Liver (tissue), 9 donors: ENCODE measurements around the gene SLIT3. TPM values are rescaled to one million over a fixed set of nuclear protein-coding genes. Genes with fewer than 3 reads are reported as not detected.

Experiments
- DNase-seq: peaks from one replicate; pipeline ENCODE4 v3.0.0-alpha.2; 2017; ENCODE audit warnings: low spot score
- H3K27ac ChIP-seq, 2 donors: one replicate each; pipeline ENCODE4 v1.7.0; 2013; ENCODE audit warnings: inconsistent platforms in 2 of 2, low read length in 2 of 2, control low read depth in 1 of 2, low read depth in 1 of 2, mild to moderate bottlenecking in 1 of 2
- H3K27me3 ChIP-seq, 4 donors: one replicate each; pipeline versions ENCODE4 v1.6.1 to v1.7.0; 2013; ENCODE audit warnings: low read length in 3 of 4, inconsistent platforms in 1 of 4, mild to moderate bottlenecking in 1 of 4, moderate library complexity in 1 of 4; ENCODE audit not compliant: control insufficient read depth in 4 of 4, insufficient read depth in 4 of 4
- H3K36me3 ChIP-seq, 4 donors: one replicate each; pipeline versions ENCODE4 v1.6.1 to v1.7.0; 2013; ENCODE audit warnings: low read length in 3 of 4, mild to moderate bottlenecking in 3 of 4, low read depth in 1 of 4, moderate library complexity in 1 of 4; ENCODE audit not compliant: control insufficient read depth in 4 of 4, insufficient read depth in 3 of 4
- H3K4me1 ChIP-seq, 4 donors: one replicate each; pipeline versions ENCODE4 v1.6.1 to v1.7.0; 2013; ENCODE audit warnings: low read length in 3 of 4, mild to moderate bottlenecking in 3 of 4, moderate library complexity in 1 of 4; ENCODE audit not compliant: control insufficient read depth in 4 of 4, insufficient read depth in 4 of 4
- H3K4me3 ChIP-seq, 3 donors: one replicate each; pipeline versions ENCODE4 v1.6.1 to v1.7.0; 2013; ENCODE audit warnings: low read length in 3 of 3, control low read depth in 1 of 3, low read depth in 1 of 3, mild to moderate bottlenecking in 1 of 3
- H3K9ac ChIP-seq, 2 donors: one replicate each; pipeline ENCODE4 v1.7.0; 2013; ENCODE audit warnings: low read length in 2 of 2, mild to moderate bottlenecking in 2 of 2, moderate library complexity in 2 of 2, control low read depth in 1 of 2, low read depth in 1 of 2
- H3K9me3 ChIP-seq, 4 donors: one replicate each; pipeline versions ENCODE4 v1.6.1 to v1.7.0; 2013; ENCODE audit warnings: low read length in 3 of 4; ENCODE audit not compliant: control insufficient read depth in 4 of 4
- EGR1 ChIP-seq, 2 donors: IDR thresholded peaks; 2 replicates each; pipeline ENCODE4 v1.6.1; 2016 to 2018; ENCODE audit warnings: antibody characterized with exemption in 2 of 2, low read depth in 2 of 2
- FOXA1 ChIP-seq: IDR thresholded peaks from 2 replicates; pipeline ENCODE4 v1.6.1; 2016; ENCODE audit warnings: antibody characterized with exemption
- FOXA2 ChIP-seq: IDR thresholded peaks from 2 replicates; pipeline ENCODE4 v1.6.1; 2016; ENCODE audit warnings: antibody characterized with exemption
- GABPA ChIP-seq, 2 donors: IDR thresholded peaks in 1 of 2; conservative IDR thresholded peaks in 1 of 2; 2 replicates each; pipeline ENCODE4 v1.6.1; 2016; ENCODE audit warnings: antibody characterized with exemption in 2 of 2, mild to moderate bottlenecking in 1 of 2, moderate library complexity in 1 of 2
- HNF4A ChIP-seq, 2 donors: conservative IDR thresholded peaks; 2 replicates each; pipeline ENCODE4 v1.6.1; 2016; ENCODE audit warnings: antibody characterized with exemption in 2 of 2, mild to moderate bottlenecking in 2 of 2
- HNF4G ChIP-seq: IDR thresholded peaks from 2 replicates; pipeline ENCODE4 v1.6.1; 2016; ENCODE audit warnings: antibody characterized with exemption
- JUND ChIP-seq, 2 donors: IDR thresholded peaks; 2 replicates each; pipeline ENCODE4 v1.6.1; 2016; ENCODE audit warnings: antibody characterized with exemption in 2 of 2
- NR2F2 ChIP-seq: IDR thresholded peaks from 2 replicates; pipeline ENCODE4 v1.6.1; 2016; ENCODE audit warnings: antibody characterized with exemption
- RAD21 ChIP-seq, 2 donors: IDR thresholded peaks; 2 replicates each; pipeline ENCODE4 v1.6.1; 2016; ENCODE audit warnings: antibody characterized with exemption in 2 of 2, mild to moderate bottlenecking in 2 of 2
- SP1 ChIP-seq: IDR thresholded peaks from 2 replicates; pipeline ENCODE4 v1.6.1; 2018; ENCODE audit warnings: antibody characterized with exemption, mild to moderate bottlenecking
- TAF1 ChIP-seq: conservative IDR thresholded peaks from 2 replicates; pipeline ENCODE4 v1.6.1; 2016; ENCODE audit warnings: antibody characterized with exemption, mild to moderate bottlenecking
- YY1 ChIP-seq: IDR thresholded peaks from 2 replicates; pipeline ENCODE4 v1.6.1; 2016; ENCODE audit warnings: antibody characterized with exemption, mild to moderate bottlenecking
- WGBS: extraction: QIAGEN DNeasy Blood & Tissue Kit; methylation state at CpG from one replicate; pipeline ENCODE4 v1.1.7; 2013; 5-methylcytosine and 5-hydroxymethylcytosine counted together
- polyA plus RNA-seq, 2 donors: library from polyadenylated mRNA; stranded (reverse) in 1 of 2; unstranded in 1 of 2; fragments of 200-250 nt in 1 of 2; fragments of >200 nt in 1 of 2; fragmentation: Nextera tagmentation in 1 of 2; extraction: Ambion mirVana in 1 of 2; gene quantifications; one replicate each; pipeline versions ENCODE4 v1.2.1 to v1.2.3, GENCODE V29; 2013 to 2015
- total RNA-seq, 2 donors: library from RNA; depleted of rRNA; stranded (reverse); fragments of >200 nt; gene quantifications; one replicate each; pipeline ENCODE4 v1.2.3, GENCODE V29; 2014
- TF ChIP-seq, protein P1 (sequence below): IDR thresholded peaks from 2 replicates; pipeline ENCODE4 v1.6.1; 2016; ENCODE audit warnings: antibody characterized with exemption
- TF ChIP-seq, protein P2 (sequence below): IDR thresholded peaks from 2 replicates; pipeline ENCODE4 v1.6.1; 2016; ENCODE audit warnings: antibody characterized with exemption
- TF ChIP-seq, protein P3 (sequence below): IDR thresholded peaks from 2 replicates; pipeline ENCODE4 v1.6.1; 2016; ENCODE audit warnings: antibody characterized with exemption, mild to moderate bottlenecking
- TF ChIP-seq, protein P4 (sequence below): fragments of 150-350 bp; IDR thresholded peaks from 2 replicates; pipeline ENCODE4 v1.5.1; 2017; ENCODE audit warnings: improper control_type of control experiment, low read depth, low read length; ENCODE audit not compliant: missing input control
- donor health status: healthy.
- donor health status: healthy.
- donor health status: healthy.
- donor health status: healthy.
- donor health status: healthy.

The SLIT3 gene
- total and polyA plus RNA-seq, 4 donors, result 0.61 to 1.3 (median 0.91) TPM

DNA sequence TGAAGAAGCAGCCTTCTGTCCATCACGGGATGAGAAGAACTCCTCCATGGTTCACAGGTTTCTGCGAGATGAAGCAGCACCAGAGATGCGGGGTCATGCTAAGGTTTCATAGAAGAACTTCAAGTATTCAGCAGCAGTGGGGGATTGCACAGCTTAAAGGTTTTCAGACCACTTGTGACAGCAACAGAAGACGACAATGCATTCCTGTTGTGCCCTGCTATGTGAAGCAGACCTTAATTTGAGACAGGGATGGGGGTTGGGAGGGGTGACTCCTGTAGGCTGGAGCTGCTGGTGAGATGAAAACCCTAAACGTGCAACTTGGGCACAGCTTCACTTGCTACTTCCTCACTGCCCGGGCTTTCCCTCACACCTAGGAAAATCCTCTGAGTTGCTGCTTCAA, 256.0 kb downstream of the SLIT3 start:
- DNase-seq, result no peak
- Histone ChIP-seq H3K27me3 (peaks cover 0 to 7% (median 0%) of the 10 kb centered on the region in 4 donors), H3K36me3 (no peaks in the 10 kb centered on the region), H3K27ac (no peak overlapping the region), H3K9me3 (peaks cover 0 to 8% (median 2%) of the 10 kb centered on the region in 4 donors), H3K4me3 (no peak overlapping the region), H3K4me1 (no peaks in the 10 kb centered on the region), H3K9ac (no peak overlapping the region)
- TF ChIP-seq FOXA1 (no peak), HNF4G (no peak), YY1 (no peak), TAF1 (no peak), FOXA2 (no peak)
- TF ChIP-seq, protein P1, sequence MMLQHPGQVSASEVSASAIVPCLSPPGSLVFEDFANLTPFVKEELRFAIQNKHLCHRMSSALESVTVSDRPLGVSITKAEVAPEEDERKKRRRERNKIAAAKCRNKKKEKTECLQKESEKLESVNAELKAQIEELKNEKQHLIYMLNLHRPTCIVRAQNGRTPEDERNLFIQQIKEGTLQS, result no peak
- WGBS, result 64% methylated on average over 6 of the region's 6 CpGs

DNA sequence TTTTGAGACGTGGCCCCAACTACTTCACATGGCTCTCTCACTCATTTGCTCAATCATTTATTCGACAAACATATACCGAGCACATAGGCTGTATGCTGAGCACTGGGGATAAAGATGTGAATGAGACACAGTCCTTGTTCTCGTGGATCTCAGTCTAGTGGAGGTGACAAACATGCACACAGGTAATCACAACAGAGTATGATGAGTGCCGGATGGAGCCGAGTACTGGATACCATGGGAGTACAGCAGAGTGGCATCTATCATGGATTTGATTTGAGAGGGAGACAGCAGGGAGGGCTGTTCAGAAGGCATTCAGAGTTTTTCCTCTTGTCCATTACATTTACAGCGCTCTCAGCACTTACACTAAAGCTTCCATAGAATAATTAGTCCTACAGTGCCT, 259.8 kb downstream of the SLIT3 start:
- peaks cover 0 to 6% (median 0%) of the 10 kb centered on the region in 4 donors for H3K27me3 ChIP-seq
- no peak overlapping the region for H3K9ac ChIP-seq
- WGBS, result 82% methylated on average over 7 of the region's 7 CpGs
- H3K36me3 ChIP-seq, result no peaks in the 10 kb centered on the region
- peaks cover 0 to 8% (median 2%) of the 10 kb centered on the region in 4 donors for H3K9me3 ChIP-seq
- DNase-seq, result no peak
- no peaks in the 10 kb centered on the region for H3K4me1 ChIP-seq
- H3K27ac ChIP-seq, result no peak overlapping the region
- H3K4me3 ChIP-seq, result no peak overlapping the region
- TF ChIP-seq, protein P2, sequence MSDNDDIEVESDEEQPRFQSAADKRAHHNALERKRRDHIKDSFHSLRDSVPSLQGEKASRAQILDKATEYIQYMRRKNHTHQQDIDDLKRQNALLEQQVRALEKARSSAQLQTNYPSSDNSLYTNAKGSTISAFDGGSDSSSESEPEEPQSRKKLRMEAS, result no peak
- no peak for TF ChIP-seq RAD21 (IDR thresholded peaks at IDR 0.05)
- TF ChIP-seq, protein P3, sequence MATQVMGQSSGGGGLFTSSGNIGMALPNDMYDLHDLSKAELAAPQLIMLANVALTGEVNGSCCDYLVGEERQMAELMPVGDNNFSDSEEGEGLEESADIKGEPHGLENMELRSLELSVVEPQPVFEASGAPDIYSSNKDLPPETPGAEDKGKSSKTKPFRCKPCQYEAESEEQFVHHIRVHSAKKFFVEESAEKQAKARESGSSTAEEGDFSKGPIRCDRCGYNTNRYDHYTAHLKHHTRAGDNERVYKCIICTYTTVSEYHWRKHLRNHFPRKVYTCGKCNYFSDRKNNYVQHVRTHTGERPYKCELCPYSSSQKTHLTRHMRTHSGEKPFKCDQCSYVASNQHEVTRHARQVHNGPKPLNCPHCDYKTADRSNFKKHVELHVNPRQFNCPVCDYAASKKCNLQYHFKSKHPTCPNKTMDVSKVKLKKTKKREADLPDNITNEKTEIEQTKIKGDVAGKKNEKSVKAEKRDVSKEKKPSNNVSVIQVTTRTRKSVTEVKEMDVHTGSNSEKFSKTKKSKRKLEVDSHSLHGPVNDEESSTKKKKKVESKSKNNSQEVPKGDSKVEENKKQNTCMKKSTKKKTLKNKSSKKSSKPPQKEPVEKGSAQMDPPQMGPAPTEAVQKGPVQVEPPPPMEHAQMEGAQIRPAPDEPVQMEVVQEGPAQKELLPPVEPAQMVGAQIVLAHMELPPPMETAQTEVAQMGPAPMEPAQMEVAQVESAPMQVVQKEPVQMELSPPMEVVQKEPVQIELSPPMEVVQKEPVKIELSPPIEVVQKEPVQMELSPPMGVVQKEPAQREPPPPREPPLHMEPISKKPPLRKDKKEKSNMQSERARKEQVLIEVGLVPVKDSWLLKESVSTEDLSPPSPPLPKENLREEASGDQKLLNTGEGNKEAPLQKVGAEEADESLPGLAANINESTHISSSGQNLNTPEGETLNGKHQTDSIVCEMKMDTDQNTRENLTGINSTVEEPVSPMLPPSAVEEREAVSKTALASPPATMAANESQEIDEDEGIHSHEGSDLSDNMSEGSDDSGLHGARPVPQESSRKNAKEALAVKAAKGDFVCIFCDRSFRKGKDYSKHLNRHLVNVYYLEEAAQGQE, result no peak
- no peak for TF ChIP-seq GABPA (IDR thresholded peaks at IDR 0.05 in 1 of 2, conservative IDR thresholded peaks at IDR 0.05 in 1 of 2)
- no peak for TF ChIP-seq JUND (IDR thresholded peaks at IDR 0.05)
- TF ChIP-seq SP1, result no peak
- TF ChIP-seq NR2F2, result no peak
- no peak for TF ChIP-seq FOXA2
- no peak for TF ChIP-seq TAF1
- TF ChIP-seq HNF4A (conservative IDR thresholded peaks at IDR 0.05), result no peak
- TF ChIP-seq YY1, result no peak
- no peak for TF ChIP-seq EGR1 (IDR thresholded peaks at IDR 0.05; ENCODE audit: low read depth in 2 of 2)
- TF ChIP-seq, protein P4, sequence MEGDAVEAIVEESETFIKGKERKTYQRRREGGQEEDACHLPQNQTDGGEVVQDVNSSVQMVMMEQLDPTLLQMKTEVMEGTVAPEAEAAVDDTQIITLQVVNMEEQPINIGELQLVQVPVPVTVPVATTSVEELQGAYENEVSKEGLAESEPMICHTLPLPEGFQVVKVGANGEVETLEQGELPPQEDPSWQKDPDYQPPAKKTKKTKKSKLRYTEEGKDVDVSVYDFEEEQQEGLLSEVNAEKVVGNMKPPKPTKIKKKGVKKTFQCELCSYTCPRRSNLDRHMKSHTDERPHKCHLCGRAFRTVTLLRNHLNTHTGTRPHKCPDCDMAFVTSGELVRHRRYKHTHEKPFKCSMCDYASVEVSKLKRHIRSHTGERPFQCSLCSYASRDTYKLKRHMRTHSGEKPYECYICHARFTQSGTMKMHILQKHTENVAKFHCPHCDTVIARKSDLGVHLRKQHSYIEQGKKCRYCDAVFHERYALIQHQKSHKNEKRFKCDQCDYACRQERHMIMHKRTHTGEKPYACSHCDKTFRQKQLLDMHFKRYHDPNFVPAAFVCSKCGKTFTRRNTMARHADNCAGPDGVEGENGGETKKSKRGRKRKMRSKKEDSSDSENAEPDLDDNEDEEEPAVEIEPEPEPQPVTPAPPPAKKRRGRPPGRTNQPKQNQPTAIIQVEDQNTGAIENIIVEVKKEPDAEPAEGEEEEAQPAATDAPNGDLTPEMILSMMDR, result no peak
- TF ChIP-seq, protein P1, result no peak
- no peak for TF ChIP-seq FOXA1
- no peak for TF ChIP-seq HNF4G
